ENCODE results near the gene NUDT3.

DNA sequence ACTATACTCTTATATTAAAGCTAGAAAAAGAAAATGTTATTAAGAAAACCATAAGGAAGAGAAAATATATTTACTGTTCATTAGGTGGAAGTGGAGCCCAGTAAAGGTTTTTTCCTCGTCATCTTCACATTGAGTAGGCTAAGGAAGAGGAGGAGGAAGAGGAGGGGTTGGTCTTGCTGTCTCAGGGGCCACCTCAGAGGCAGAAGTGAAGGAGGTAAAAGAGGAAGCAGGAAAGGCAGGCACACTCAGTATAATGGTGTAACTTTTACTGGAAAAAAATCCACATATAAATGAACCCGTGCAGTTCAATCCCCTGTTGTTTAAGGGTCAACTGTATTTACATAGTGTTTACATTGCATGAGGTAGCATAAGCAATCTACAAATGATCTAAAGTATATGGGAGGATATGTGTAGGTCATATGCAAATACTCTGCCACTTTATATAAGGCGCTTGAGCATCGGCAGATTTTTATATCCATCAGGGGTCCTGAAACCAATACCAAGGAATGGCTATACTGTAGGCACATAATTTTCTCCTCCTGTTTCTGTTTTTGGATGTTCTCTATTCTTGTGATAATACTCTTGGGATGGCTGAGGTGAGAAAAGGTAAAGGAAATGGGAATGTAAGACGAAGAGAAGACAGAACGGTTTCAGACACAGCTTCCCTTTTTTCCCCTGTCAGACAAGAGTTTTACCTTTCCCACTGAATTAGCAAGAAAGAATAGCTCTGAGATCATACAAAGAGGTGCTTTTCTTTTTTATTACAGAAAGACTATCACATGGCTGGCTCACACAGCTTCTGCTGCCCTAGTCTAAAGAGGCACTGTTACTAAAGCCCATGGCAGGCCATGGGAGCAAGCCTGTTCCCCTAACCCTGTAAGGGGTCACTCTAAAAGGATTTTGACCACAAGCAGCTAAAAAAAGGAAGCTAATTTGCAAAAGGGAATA lies 59.9 kb downstream of the NUDT3 start:
- TF ChIP-seq EZH2phosphoT487 (IDR thresholded peaks at IDR 0.05; ENCODE audit: borderline replicate concordance) (no peak), POLR2AphosphoS5 (IDR thresholded peaks at IDR 0.05; ENCODE audit: low read depth, low read length) (no peak), REST (IDR thresholded peaks at IDR 0.05; ENCODE audit: low read depth) (no peak), CTCF (IDR thresholded peaks at IDR 0.05 in 2 of 3, conservative IDR thresholded peaks at IDR 0.05 in 1 of 3; ENCODE audit: borderline replicate concordance in 1 of 3, insufficient read depth in 1 of 3, low read depth in 2 of 3, low read length in 2 of 3) (no peak), EZH2 (IDR thresholded peaks at IDR 0.05) (no peak), ZBTB33 (IDR thresholded peaks at IDR 0.05; ENCODE audit: extremely low read depth, insufficient replicate concordance, low read length) (no peak), ZFX (IDR thresholded peaks at IDR 0.05) (no peak), EGR1 (IDR thresholded peaks at IDR 0.05; ENCODE audit: low read depth) (no peak)

Data from HCT116 (cell line).